Subcutaneous adipose tissue (tissue), 4 donors: Measurements from ENCODE around the gene PAF1. TPM values are rescaled to one million over a fixed set of nuclear protein-coding genes. Genes with fewer than 3 reads are reported as not detected.

ENCODE experiments used
- CTCF ChIP-seq: fragments of 450-650 bp; IDR thresholded peaks from one replicate; pipeline ENCODE4 v1.5.1; 2016; ENCODE audit warnings: low read depth, mild to moderate bottlenecking, control low read depth, antibody characterized with exemption, moderate library complexity
- total RNA-seq, 4 donors: library from RNA; depleted of rRNA; stranded (reverse); fragments of >200 nt; gene quantifications; one replicate each; pipeline ENCODE4 v1.1.0, GENCODE V29; 2016

PAF1 gene
- total RNA-seq, 4 donors from 2014 or later = 24.3 to 32.4 (median 30.2) TPM

GRCh38 chr19:39407410-39407659 lies 16.4 kb upstream of the PAF1 start:
- TF ChIP-seq CTCF = no peak

GRCh38 chr19:39406656-39407409 lies 15.9 kb upstream of the PAF1 start, which contains the start of gene ZFP36:
Gene ZFP36 (plus strand): TSS chr19:39406847. CDS start chr19:39406905, 58 bp downstream.
- TF ChIP-seq CTCF = no peak

GRCh38 chr19:39405958-39406655 lies 15.2 kb upstream of the PAF1 start:
- no peak for TF ChIP-seq CTCF

GRCh38 chr19:39405261-39405957 lies 14.5 kb upstream of the PAF1 start:
- no peak for TF ChIP-seq CTCF

- TF ChIP-seq CTCF = no peak
Observed at GRCh38 chr19:39403331-39404312, 12.7 kb upstream of the PAF1 start.

GRCh38 chr19:39402346-39403300 lies 11.7 kb upstream of the PAF1 start:
- TF ChIP-seq CTCF = no peak
